KG1 (cell line): Measurements from ENCODE around the gene TFEB.

ENCODE experiments used
- DNase-seq: peaks from one replicate; lab custom pipeline; 2025; lab: John Stamatoyannopoulos, UW

TFEB gene

DNA sequence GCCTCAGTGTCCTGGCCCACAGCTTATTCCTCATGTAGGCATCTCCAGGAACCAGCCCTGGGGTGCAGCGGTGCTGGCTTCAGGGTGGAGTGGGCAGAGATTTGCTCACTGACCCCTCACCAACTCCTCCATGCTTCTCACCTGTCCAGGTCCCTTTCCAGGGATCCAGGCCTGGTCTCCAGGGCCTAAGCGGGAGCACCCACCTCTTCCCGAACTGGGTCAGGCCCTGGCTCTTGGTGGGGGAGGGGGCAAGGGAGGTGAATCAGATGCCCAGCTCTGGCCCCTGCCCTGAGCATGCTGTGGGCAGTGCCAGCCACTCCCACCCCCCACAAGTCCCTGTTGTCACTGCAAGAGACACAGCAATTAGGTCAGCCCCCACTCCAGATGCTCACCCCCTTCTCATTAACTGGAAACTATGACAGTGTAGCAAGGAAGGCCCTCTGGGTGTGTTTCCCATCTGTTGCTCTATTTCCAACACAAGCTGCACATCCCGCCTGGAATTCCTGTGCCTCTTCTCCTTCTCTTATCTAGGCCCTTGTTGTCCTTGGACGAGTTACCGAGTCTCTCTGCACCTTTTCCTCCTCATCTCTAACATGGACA is 60.1 kb downstream of the TFEB start:
- DNase-seq: no peak

GRCh38 chr6:41674231-41675000 is 61.0 kb downstream of the TFEB start:
- no peak for DNase-seq

DNA sequence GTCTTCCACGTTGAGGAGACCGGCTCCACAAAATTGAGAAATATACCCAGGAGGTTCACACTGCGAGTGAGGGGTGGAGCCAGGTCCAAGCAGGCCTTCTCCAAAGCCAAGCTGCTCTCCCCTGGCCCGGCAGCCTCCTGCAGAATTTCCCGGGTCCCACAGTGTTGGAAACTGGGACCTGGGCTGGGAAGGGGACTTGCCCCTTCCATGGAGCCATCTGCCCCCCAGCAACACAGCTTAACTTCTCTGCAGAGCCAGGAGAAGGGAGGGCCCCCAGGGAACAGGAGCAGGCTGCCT is 61.8 kb downstream of the TFEB start:
- DNase-seq: no peak

GRCh38 chr6:41672816-41673703 is 62.3 kb downstream of the TFEB start:
- no peak for DNase-seq

DNA sequence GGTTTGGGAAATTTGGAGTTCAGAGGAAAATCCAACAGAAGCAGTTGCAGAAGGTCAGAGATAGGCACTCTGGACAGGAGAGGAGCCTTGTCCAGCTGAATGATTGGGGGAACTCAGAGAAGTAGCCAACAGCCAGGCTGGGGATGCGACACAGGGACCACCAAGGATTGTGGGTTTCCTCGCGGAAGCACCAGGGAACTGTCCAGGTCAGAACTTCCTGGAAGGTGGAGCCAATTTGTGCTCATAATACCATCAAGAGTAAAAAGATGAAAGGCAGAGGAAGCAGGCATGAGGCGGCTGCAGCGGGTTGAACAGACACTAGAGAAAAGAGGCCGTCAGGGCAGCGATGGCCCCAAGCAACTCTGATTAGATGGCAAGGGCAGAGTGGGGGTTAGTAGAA is 63.4 kb downstream of the TFEB start:
- DNase-seq: no peak

GRCh38 chr6:41671376-41671775 is 64.0 kb downstream of the TFEB start:
- no peak for DNase-seq

DNA sequence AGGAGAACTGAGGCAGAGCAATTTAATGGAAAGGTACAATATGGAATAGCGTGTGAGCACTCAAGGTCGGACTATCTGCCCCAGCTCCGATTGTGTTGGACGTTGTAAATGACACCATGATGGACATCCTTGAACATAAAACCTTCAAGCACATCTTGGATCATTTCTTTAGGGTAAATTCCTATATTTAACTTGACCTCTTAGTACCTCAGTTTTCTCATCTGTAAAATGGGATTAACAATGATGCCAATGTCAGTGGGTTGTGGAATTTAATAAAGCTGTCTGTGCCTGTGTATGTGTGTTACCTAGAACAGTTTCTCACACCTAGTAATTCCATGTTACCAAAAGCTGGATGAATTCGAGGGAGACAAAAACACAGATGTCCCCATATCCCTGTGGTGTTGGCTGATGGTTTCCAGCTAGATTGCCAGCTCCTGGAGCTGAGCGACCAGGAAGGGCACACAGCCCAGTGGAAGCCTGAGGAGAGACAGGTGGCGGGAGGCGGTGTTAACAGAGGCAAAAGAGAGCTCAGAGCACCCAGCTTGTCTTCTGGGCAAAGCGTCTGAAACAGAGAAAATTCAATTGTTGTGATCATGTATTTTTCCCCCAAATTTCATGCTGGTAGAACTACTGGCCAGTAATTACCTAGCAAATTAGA is 64.6 kb downstream of the TFEB start:
- DNase-seq: no peak

DNA sequence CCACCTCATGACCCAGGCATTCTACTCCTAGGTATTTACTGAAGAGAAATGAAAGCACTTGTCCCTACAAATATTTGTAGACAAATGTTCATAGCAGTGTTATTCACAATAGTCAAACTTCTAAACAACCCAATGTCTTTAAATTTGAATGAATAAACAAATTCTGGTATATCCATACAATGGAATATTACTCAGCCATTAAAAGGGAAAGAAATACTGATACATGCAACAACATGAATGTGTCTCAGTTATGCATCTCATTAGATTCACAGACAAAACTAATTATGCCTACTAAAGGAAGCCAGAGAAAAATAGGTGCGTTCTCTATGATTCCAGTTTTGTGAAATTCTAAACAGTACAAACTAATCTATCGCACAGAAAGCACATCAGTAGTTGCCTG is 66.4 kb downstream of the TFEB start:
- no peak for DNase-seq

DNA sequence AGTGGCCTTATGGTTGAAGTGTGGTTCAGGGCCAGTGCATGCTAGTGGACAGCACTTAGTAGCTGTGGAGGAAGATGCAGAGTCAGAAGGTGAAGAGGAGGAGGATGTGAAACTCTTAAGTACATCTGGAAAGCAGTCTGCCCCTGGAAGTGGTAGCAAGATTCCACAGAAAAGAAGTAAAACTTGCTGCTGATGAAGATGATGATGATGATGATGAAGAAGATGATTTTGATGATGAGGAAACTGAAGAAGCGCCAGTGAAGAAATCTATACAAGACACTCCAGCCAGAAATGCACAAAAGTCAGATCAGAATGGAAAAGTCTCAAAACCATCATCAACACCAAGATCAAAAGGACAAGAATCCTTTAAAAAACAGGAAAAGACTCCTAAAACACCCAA is 68.2 kb downstream of the TFEB start:
- DNase-seq: no peak

- no peak for DNase-seq
Measured at GRCh38 chr6:41664271-41664670, 71.1 kb downstream of the TFEB start.

GRCh38 chr6:41663568-41663967 is 71.8 kb downstream of the TFEB start:
- no peak for DNase-seq

DNA sequence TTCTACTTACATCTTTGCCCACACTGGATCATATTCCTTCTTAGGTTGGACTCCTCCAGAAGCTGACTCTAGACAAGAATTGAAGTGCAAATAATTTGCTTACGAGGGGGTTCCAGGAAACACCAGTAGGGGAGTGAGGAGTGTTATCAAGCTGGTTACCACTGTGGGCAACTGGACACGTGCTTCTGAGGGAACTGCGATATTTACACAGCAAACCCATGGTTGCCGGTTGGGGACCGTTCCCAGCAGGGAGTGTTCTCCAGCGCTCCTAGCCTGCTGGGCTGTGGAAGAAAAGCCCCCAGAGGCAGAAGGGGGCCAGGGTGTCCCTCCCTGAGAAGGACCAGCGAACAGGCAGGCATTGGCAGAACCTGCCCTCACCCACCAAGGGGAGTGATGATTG is 75.5 kb downstream of the TFEB start:
- no peak for DNase-seq

DNA sequence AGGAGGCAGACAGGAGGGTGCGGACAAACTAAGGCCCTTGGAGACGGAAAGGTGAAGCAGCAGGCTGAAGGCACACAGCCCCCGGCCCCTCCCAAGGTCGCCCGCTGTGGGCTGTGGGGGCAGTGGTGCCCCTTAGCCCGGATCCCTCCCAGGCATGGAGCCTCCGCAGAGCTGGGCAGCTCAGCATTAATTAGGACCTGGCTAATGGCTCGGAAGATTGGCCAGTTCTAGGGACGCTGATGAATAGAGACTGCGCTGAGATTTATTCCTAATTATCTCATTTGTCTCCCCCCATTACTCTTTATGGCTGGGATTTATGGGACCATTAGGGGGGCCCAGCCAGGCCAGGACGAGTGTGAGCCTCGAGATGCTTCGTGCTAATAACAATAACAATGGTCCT is 76.8 kb downstream of the TFEB start:
- no peak for DNase-seq

DNA sequence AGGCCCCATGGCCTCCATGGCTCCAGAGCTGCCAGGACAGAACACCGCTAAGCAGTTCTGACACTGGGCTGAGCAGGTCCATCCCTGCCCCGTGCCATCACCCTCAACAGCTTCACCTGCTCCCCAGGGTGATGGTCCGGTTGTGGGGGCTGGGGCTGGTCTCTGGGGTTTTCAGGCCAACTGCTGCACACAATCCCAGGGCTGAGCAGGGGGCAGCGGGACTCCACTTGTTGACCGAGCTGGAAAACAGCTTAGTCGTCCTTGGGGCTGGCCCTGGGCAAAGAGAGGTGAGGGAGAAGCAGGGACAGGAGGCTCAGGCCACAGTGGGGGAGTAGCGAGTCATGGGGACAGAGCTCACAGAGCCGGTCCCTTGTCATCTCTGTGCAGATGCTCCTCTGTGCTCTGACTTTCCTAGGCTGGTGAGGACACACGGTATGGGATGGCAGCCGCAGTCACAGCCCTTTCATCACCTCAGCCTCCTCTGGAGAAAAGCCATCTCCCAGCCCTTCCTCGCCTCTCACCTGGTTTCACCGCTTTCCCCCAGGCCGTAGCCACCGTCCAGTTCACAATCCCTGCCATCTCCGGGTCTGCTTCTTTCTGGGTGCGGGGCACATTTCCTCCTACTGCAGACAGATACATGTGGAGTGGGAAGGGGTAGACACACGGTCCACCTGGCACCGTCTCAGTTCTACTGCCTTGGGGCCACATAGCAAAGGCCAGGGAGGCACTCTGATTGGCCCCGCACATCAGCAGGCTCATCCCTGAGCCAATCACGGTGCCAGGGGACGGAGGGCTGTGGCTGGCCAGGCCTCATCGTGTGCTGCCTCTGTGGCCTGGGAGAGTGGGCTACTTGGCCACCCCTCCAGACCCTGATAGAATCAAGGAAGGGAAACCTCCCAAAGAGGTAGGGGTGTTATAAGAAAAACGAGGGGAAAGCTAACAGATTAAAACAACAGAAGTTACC is 78.0 kb downstream of the TFEB start:
- no peak for DNase-seq

- no peak for DNase-seq
Measured at GRCh38 chr6:41656002-41656691, 79.3 kb downstream of the TFEB start.

DNA sequence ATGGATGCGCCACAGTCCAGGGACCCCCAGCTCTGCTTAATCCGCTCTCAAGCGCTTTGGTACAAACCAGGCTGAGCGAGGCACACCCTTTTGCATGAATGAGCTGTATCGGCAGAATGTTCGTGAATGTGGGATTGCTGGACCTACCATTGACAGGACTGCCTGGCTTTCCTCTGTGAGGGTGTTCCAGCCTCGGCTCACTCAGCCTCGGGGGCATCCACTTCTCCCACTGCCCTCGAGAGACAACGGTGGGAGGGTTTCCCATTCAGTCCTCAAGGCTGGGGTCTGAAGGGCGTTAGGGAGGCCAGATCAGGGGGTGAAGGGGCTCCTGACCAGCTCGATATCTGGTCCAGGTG is 79.8 kb downstream of the TFEB start:
- DNase-seq: no peak

DNA sequence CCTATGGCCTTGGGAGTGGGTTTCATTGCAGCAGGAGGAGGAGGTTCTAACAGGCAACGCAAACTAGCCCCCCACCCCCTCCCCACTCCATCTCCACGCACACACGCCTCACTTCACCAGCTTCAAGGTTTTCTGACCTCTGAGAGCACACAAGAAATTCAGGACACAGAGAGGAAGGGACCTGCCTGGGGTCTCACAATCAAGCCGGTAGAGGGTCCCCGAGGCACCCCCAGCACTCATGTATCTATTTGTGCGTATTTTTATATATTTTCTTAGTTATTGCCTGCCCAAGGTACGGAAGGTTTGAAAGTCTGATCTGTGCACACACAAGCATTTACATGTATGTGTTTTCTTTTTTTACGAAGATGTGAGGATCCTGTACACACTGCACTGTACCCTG is 80.2 kb downstream of the TFEB start:
- DNase-seq: no peak

DNA sequence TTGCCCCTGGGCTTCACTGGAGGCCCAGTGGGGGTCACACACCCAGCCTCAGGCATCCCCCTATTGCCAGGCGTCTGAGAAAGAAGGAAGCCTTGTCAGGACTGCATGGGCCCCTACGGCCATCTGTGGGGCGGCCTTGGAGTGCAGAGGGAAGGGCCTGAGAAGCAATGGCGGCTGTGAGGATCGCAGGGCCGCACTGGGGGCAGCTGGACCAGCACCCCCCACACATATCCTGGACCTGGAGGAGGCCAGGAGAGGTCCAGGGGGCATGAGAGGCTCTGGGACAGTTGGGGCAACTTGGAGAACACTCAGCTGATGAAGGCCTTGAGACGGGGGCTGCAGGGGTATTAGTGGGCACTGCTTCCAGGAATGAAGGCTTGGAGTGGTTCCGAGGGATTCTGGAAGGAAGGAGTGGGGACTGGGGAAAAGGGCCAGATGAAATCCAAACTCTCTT is 80.7 kb downstream of the TFEB start:
- no peak for DNase-seq

- no peak for DNase-seq
Measured at GRCh38 chr6:41654151-41654697, 81.2 kb downstream of the TFEB start.

DNA sequence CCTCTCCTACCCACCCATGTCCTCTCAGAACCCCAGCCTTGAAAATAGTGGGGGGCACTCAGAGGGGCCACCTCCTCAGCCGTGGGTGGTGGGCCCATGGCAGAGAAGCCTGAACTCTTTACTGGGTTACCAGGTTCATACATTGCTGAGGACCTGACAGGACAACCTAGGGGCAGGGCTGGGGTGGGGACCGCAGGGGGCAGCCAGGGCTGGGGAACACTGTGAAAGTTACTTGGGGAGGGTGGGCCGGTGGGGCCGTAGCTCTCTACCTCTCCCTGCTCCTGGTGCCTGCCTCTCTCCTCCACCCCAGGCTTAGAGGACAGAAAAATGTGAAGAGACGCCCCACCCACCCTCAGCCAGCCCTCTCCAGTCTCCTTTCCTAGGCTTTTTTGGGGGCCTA is 81.7 kb downstream of the TFEB start:
- DNase-seq: no peak
